Anterior cingulate cortex (tissue), 58 donors: ENCODE results near the gene GDF9.

Experiments
- DNase-seq, 58 donors: peaks; one replicate each; lab custom pipeline; 2025; lab: John Stamatoyannopoulos, UW

GDF9 gene

DNA sequence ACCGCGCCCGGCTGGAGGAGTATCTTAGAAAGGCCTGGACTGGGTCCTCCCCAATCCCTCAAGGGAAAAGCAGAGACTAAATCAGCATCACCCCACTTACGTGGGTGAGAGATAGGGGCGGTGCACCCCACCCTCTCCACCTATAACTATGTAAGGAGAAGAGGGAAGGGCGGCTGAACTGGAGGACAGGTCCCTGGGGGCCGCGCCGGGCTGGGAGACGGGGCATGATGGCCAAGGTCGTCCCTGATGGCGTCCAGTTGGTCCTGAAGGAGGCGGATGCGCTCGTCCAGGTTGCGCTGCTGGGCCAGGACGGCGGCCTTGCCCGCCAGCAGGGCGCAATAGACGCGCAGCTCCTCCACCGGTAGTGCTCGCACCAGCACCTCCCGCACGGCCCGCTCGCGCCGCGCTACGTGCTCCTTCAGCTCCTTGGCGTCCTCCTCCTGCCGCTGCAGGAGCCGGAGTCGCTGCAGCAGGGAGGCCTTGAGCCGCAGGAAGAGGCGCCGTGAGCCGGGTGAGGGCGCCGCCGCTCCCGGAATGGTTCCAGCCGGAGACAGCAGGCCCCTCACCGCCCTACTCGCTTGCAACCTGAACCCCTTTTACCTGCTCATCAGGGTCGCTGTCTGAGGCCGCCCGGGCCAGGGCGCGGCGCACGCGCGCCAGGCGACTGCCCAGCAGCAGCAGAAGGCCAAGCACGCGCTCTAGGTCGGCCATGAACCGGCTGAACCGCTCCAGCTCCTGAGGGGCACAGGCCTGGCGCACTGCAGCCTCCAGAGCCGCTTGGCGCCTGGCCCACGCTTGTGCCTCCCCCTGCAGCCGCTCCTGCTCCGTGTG is 43.4 kb downstream of the GDF9 start:
- DNase-seq = peak in 16 of 58 donors; percentile 18 to 57 (median 34)

DNA sequence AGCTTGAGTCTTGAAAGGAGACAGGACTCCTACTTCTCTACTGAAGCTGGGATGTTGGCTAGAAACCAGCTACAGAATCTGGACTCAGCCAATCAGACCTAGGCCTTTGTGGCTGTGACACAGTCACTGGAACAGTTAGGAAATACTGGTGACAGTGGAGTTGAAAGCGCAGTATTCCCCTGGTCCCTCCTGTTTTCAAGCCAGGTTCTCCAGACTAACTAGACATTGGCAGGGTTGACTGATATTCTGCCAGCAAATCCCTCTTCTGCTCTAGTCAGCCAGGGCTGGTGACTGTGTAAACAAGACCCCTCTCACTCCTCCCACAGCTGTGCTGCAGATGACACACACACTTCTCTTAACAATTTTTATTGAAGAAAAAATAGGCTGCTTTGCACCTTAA is 44.5 kb downstream of the GDF9 start:
- peak in 31 of 58 donors; percentile 13 to 82 (median 55) for DNase-seq

DNA sequence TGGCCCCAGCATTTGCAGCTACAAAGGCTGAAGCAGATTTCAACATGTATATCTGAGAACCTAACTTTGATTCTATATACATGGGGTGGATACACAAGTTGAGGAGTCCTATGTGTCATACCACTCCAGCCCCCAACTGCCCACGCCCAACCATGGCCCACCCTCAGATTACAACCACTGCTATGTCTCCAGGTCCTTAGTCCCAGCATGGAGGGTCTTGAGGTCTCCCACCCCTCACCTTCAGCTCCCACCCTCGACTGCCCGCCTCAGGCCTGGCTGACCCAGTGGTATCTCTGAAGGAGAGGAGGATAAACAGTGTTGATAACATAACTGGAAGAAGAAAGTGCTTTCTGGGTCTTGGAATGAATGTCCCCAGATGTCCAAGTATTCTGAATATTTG is 44.9 kb downstream of the GDF9 start:
- peak in 8 of 58 donors; percentile 21 to 75 (median 65) for DNase-seq

GRCh38 chr5:132820162-132820754 is 46.0 kb downstream of the GDF9 start:
- DNase-seq = peak in 57 of 58 donors; percentile 45 to 99 (median 89)

DNA sequence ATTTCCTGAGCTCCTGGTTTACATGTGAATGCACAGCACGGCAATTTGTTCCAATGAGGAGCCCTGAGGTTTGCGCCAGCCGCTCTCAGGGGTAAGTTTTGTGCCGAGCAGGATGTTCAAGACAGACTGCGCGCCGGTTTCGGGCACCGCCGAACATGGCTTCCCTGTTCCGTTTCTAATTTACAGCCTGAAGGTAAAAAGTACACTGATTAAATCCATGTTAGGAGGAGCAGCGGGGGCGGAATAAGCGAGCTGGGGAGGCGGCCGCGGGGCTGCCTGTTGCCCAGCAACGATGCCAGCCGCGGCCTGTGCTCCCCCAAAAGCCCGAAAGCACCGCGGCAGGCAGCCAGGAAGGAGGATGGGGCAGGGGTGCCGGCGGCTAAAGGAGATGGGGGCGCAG is 46.8 kb downstream of the GDF9 start:
- DNase-seq = peak in 22 of 58 donors; percentile 21 to 63 (median 41)

GRCh38 chr5:132817011-132817410 is 49.3 kb downstream of the GDF9 start:
- no peak for DNase-seq

DNA sequence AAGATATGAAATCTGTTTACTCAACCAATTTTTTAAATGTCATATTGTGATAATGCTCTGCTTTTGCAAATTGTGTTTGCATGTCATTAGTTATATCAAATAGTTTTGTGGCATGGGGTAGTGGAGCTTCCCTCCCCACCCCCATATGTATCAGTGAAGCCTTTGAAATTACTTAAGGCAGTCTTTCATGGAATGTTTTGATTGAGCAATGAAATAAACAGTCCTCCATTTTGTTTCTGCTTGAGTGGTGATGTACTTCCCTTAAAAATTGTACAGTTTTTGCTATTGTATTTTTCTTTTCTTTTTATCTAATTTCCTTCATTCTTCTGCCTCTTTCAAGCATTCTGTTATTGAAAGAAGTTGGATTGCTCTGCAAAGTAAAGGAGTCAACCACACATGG is 49.7 kb downstream of the GDF9 start:
- no peak for DNase-seq

DNA sequence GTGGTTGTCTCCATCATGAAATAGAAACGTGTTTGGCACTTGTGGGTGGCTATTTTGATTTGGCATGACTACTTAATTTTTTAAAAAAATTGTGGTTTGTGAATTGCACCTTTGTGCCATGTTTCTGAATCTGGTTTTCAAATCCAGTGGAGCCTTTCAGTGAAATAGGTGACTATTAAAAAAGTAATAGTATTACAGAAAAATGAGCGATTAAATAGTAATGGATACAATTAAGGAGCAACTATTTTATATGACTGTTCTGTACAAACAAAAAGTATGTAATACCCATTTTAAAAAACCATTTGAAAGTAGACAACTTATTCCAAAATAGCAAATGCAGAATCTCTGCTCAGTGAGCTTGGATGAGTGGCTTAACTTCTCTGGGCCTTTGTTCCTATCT is 50.2 kb downstream of the GDF9 start:
- DNase-seq = no peak

GRCh38 chr5:132815454-132815853 is 50.8 kb downstream of the GDF9 start:
- no peak for DNase-seq

GRCh38 chr5:132814503-132815294 is 51.6 kb downstream of the GDF9 start:
- peak in 3 of 58 donors; percentile 31 to 60 (median 31) for DNase-seq

DNA sequence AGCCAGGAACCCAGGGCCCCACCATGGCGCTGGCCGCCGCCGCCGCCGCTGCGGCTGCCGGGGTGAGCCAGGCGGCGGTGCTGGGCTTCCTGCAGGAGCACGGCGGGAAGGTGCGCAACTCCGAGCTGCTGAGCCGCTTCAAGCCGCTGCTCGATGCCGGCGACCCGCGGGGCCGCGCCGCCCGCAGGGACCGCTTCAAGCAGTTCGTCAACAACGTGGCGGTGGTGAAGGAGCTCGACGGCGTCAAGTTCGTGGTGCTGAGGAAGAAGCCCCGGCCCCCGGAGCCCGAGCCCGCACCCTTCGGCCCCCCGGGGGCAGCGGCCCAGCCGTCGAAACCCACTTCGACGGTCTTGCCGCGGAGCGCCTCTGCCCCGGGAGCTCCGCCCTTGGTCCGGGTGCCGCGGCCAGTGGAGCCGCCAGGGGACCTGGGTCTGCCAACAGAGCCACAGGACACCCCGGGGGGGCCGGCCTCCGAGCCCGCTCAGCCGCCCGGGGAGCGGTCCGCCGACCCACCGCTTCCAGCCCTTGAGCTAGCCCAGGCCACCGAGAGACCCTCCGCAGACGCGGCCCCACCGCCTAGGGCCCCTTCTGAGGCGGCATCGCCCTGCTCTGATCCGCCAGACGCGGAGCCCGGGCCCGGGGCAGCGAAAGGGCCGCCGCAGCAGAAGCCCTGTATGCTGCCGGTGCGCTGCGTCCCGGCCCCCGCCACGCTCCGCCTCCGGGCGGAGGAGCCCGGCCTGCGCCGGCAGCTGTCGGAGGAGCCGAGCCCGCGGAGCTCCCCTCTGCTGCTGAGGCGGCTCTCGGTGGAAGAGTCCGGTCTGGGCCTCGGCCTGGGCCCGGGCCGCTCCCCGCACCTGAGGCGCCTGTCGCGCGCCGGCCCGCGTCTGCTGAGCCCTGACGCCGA is 52.4 kb downstream of the GDF9 start:
- peak in 31 of 58 donors; percentile 29 to 78 (median 55) for DNase-seq

GRCh38 chr5:132812781-132813598 is 53.3 kb downstream of the GDF9 start, which contains the start of gene SOWAHA:
SOWAHA (plus strand) TSS chr5:132813302; CDS start chr5:132813622, 320 bp downstream.
- DNase-seq = peak in 51 of 58 donors; percentile 34 to 83 (median 61)

- no peak for DNase-seq
These were observed 54.0 kb downstream of the GDF9 start for GRCh38 chr5:132812123-132812765.
